NT2/D1 (cell line): ENCODE measurements around the gene DPM2.

ENCODE experiments used
- SUZ12 ChIP-seq: IDR thresholded peaks from 2 replicates; pipeline ENCODE4 v1.6.1; 2011; ENCODE audit not compliant: insufficient read length, insufficient read depth; ENCODE audit errors: extremely low read depth
- YY1 ChIP-seq: IDR thresholded peaks from 2 replicates; pipeline ENCODE4 v1.6.1; 2011; ENCODE audit not compliant: insufficient read length, insufficient read depth
- ZNF274 ChIP-seq: IDR thresholded peaks from 2 replicates; pipeline ENCODE4 v1.6.1; 2011; ENCODE audit warnings: mild to moderate bottlenecking, low read depth, low read length

- no peak for TF ChIP-seq YY1
- no peak for TF ChIP-seq ZNF274
- TF ChIP-seq SUZ12, result no peak
These were observed 1.3 kb downstream of the DPM2 start for GRCh38 chr9:127936347-127936852.
